ENCODE measurements around the gene MVP.

DNA sequence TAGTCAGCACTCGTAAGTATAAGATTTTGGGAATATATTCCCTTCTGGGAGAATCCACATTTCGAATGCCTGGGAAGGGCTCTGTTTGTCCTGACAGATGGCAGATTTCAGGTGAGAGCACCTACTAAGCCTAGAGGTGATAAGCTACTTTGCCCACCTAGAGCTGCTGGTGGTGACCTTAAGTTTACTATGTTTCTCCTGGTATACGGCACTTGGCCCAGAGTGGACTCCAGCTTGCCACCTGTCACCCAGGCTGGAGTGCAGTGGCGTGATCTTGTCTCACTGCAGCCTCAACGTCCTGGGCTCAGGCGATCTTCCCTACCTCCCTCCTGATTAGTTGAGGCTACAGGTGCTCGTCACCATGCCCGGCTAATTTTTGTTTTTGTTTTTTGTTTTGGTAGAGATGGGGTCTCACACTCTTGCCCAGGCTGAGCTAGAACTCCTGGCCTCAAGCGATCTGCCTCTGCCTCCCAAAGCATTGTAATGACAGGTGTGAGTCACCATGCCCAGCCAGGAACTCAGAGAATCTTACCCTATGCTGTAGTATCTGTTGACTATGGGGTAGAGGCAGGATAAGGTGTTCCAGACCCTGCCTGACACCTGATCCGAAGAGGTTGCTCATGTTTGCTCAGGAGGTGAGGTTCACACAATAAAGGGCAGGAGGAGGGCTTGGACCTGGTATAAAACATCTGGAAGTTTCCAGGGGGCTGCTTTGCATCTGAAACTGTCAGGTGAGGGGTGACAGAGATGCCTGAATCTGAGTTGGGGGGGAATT lies 42.5 kb upstream of the MVP start, which contains the start of gene ZG16:
- TF ChIP-seq, protein P1, sequence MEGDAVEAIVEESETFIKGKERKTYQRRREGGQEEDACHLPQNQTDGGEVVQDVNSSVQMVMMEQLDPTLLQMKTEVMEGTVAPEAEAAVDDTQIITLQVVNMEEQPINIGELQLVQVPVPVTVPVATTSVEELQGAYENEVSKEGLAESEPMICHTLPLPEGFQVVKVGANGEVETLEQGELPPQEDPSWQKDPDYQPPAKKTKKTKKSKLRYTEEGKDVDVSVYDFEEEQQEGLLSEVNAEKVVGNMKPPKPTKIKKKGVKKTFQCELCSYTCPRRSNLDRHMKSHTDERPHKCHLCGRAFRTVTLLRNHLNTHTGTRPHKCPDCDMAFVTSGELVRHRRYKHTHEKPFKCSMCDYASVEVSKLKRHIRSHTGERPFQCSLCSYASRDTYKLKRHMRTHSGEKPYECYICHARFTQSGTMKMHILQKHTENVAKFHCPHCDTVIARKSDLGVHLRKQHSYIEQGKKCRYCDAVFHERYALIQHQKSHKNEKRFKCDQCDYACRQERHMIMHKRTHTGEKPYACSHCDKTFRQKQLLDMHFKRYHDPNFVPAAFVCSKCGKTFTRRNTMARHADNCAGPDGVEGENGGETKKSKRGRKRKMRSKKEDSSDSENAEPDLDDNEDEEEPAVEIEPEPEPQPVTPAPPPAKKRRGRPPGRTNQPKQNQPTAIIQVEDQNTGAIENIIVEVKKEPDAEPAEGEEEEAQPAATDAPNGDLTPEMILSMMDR (IDR thresholded peaks at IDR 0.05; ENCODE audit: low read depth, low read length) = no peak
- no peak for TF ChIP-seq EZH2phosphoT487 (IDR thresholded peaks at IDR 0.05; ENCODE audit: low read depth)
